Lower leg skin (tissue), 3 donors: ENCODE data around the gene NT5DC4.

Experiments
- POLR2A ChIP-seq, 2 donors: fragments of 450-650 bp; IDR thresholded peaks; one replicate each; pipeline ENCODE4 v1.6.1; 2016 to 2017; ENCODE audit warnings: antibody characterized with exemption in 2 of 2, mild to moderate bottlenecking in 1 of 2, moderate library complexity in 1 of 2
- TF ChIP-seq, protein P1 (sequence below), 3 donors: fragments of 450-650 bp; IDR thresholded peaks; one replicate each; pipeline ENCODE4 v1.5.1; 2016; ENCODE audit warnings: antibody characterized with exemption in 3 of 3, mild to moderate bottlenecking in 3 of 3, moderate library complexity in 2 of 3

DNA sequence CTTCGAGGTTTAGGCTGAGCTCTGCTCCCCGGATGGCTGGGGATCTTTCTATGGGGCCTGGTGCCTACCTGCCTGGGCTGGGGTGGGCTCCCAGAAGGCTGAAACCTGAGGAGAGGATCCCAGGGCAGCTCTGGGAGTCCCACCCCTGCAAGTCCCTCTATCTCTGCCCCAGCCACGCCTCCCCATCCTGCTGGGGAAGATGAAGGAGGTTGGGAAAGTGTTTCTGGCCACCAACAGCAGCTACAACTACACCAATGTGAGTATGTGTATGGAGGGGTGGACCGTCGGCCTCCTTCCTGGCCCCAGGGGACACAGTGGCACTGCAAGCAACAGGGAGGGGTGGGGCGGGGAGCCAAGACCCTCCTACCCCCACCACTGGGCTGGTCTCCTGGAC is 2.7 kb downstream of the NT5DC4 start:
- TF ChIP-seq, protein P1, sequence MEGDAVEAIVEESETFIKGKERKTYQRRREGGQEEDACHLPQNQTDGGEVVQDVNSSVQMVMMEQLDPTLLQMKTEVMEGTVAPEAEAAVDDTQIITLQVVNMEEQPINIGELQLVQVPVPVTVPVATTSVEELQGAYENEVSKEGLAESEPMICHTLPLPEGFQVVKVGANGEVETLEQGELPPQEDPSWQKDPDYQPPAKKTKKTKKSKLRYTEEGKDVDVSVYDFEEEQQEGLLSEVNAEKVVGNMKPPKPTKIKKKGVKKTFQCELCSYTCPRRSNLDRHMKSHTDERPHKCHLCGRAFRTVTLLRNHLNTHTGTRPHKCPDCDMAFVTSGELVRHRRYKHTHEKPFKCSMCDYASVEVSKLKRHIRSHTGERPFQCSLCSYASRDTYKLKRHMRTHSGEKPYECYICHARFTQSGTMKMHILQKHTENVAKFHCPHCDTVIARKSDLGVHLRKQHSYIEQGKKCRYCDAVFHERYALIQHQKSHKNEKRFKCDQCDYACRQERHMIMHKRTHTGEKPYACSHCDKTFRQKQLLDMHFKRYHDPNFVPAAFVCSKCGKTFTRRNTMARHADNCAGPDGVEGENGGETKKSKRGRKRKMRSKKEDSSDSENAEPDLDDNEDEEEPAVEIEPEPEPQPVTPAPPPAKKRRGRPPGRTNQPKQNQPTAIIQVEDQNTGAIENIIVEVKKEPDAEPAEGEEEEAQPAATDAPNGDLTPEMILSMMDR (IDR thresholded peaks at IDR 0.05) = no peak
- TF ChIP-seq POLR2A (IDR thresholded peaks at IDR 0.05) = no peak
